OCI-LY7 (cell line): Measurements from ENCODE around the gene ANO9. TPM values are rescaled to one million over a fixed set of nuclear protein-coding genes. Genes with fewer than 3 reads are reported as not detected.
A peak's percentile ranks its signal among the peaks of the same experiment; 100 is the strongest.

Experiments
- BruUV-seq: library from RNA; stranded (reverse); fragments of 400-500 nt; replicated peaks from 2 replicates; lab custom pipeline; 2021; lab: Mats Ljungman, UMichigan
- CTCF ChIA-PET: fragments of 300-600 bp; sonication (Branson Sonifier 250); formaldehyde crosslinking; loops from one replicate; lab custom pipeline; 2022; ENCODE audit warnings: antibody characterized with exemption; ENCODE audit not compliant: unreplicated experiment; lab: Charles Lee
- POLR2A ChIA-PET: fragments of 300-600 bp; sonication (Branson Sonifier 250); formaldehyde crosslinking; loops from one replicate; lab custom pipeline; 2022; ENCODE audit warnings: antibody characterized with exemption; lab: Charles Lee
- DNase-seq: peaks from one replicate; pipeline ENCODE4 v3.0.0-alpha.2; 2015; ENCODE audit warnings: low spot score
- H2AFZ ChIP-seq: fragments of 200-600 bp; sonication (generic), shearing (Covaris generic); 2 replicates; pipeline ENCODE4 v1.6.1; 2014; ENCODE audit warnings: mild to moderate bottlenecking, antibody characterized with exemption, low read length, moderate library complexity
- H3K27ac ChIP-seq: fragments of 200-600 bp; sonication (generic); 2 replicates; pipeline ENCODE4 v1.5.1; 2014; ENCODE audit warnings: mixed run types, low read depth, mild to moderate bottlenecking, moderate library complexity, low read length, inconsistent platforms; ENCODE audit not compliant: poor library complexity, severe bottlenecking
- H3K36me3 ChIP-seq: fragments of 200-600 bp; sonication (generic); 2 replicates; pipeline ENCODE4 v1.6.1; 2014; ENCODE audit warnings: mild to moderate bottlenecking, antibody characterized with exemption, low read length, moderate library complexity, mixed read lengths; ENCODE audit not compliant: insufficient read depth
- H3K4me1 ChIP-seq: fragments of 200-600 bp; sonication (generic); 2 replicates; pipeline ENCODE4 v1.5.1; 2014; ENCODE audit warnings: mild to moderate bottlenecking, low read length; ENCODE audit not compliant: insufficient read depth, poor library complexity, severe bottlenecking
- H3K4me2 ChIP-seq: fragments of 200-600 bp; sonication (generic); 2 replicates; pipeline ENCODE4 v1.6.1; 2014; ENCODE audit warnings: mild to moderate bottlenecking, low read length
- H3K4me3 ChIP-seq: fragments of 200-600 bp; sonication (generic); 2 replicates; pipeline ENCODE4 v1.5.1; 2014; ENCODE audit warnings: mild to moderate bottlenecking, low read depth, low read length; ENCODE audit not compliant: poor library complexity, severe bottlenecking
- H3K79me2 ChIP-seq: fragments of 200-600 bp; sonication (generic); 2 replicates; pipeline ENCODE4 v1.6.1; 2016; ENCODE audit warnings: low read depth, mild to moderate bottlenecking, low read length, moderate library complexity, mixed read lengths; ENCODE audit not compliant: insufficient read depth
- H3K9me2 ChIP-seq: fragments of 200-600 bp; sonication (generic); 2 replicates; pipeline ENCODE4 v1.6.1; 2016; ENCODE audit warnings: mild to moderate bottlenecking, low read length, mixed read lengths; ENCODE audit not compliant: insufficient read depth
- H3K9me3 ChIP-seq: fragments of 200-600 bp; sonication (generic); 2 replicates; pipeline ENCODE4 v1.6.1; 2014; ENCODE audit warnings: mild to moderate bottlenecking, mixed run types, low read length, mixed read lengths
- H4K20me1 ChIP-seq: fragments of 200-600 bp; sonication (generic); 2 replicates; pipeline ENCODE4 v1.6.1; 2014; ENCODE audit warnings: mild to moderate bottlenecking, antibody characterized with exemption, low read length, moderate library complexity, mixed read lengths; ENCODE audit not compliant: insufficient read depth
- EZH2phosphoT487 ChIP-seq: fragments of 200-600 bp; sonication (generic); IDR thresholded peaks from 2 replicates; pipeline ENCODE4 v1.6.1; 2018; ENCODE audit warnings: low read depth, borderline replicate concordance, mild to moderate bottlenecking, mixed run types, antibody characterized with exemption, low read length, moderate library complexity, mixed read lengths
- intact Hi-C: fragments of 100-400 bp; cut with micrococcal nuclease; formaldehyde crosslinking; loops from one replicate; pipeline ENCODE4 v1.10.0; 2022; ENCODE audit not compliant: unreplicated experiment
- total RNA-seq, 2 experiments: library from RNA; depleted of rRNA in 1 of 2; stranded (reverse); fragments of >200 nt in 1 of 2; shearing (Covaris generic) in 1 of 2; gene quantifications; 2 replicates each; pipeline ENCODE4 v1.2.3, GENCODE V29; 2014 to 2022
- TF ChIP-seq, protein P1 (sequence below): fragments of 200-600 bp; sonication (generic); conservative IDR thresholded peaks from 2 replicates; pipeline ENCODE4 v1.5.1; 2014; ENCODE audit warnings: mild to moderate bottlenecking, antibody characterized with exemption, low read length, moderate library complexity, mixed read lengths

ANO9 gene
- total RNA-seq, 2 experiments from 2014 or later = 25.7 to 27.6 TPM

DNA sequence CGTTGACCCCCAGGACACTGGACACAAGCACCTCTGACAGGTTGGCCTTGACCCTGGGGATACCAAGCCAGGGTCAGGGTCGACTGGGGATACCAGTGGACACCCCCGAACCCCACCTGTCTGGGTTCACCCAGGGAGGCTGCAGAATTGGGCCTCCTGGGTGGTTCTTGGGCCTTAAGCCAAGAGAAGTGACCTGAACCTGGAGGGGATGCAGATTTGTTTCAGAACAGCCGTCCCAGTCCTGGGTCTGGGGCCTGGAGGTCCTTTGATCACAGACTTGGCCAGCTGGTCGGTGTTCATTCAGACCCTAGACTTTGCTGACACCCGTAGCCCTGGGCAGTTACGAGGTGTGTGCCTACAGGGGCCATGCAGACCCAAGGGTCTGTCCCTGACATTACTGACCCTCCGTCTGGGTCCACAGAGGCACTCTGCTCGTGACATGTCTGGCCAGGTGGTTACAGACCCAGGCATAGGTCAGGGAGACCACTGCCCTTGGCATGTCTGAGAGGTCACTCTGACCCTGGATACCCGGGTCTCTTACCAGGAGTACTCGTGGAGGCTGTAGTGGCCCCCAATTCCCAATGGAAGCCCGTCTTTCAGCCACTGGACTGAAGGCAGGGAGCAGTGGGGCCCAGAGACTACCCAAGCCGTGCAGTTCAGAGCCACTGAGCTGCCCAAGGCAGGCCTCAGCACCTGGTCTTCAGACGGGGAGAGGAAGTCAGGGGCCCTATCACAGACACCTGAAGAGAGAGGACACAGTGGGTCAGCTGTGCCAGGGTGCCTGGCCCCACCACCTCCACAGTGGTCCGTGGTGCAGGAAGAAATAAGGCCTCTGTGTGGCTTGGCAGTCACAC is 33.4 kb downstream of the ANO9 start:
- H3K9me2 ChIP-seq = no peaks in the 10 kb centered on the region
- H3K4me1 ChIP-seq = peaks cover 11% of the 10 kb centered on the region
- H3K4me3 ChIP-seq = no peak overlapping the region
- intact Hi-C loops = loop anchor here (5.0 kb wide), 1 partner anchor 99 kb away; the partner anchor contains the start of gene RNH1
- no peaks in the 10 kb centered on the region for H3K36me3 ChIP-seq
- H4K20me1 ChIP-seq = no peaks in the 10 kb centered on the region
- H3K79me2 ChIP-seq = no peaks in the 10 kb centered on the region
- no peak for DNase-seq
- H2AFZ ChIP-seq = no peak overlapping the region
- no peaks in the 10 kb centered on the region for H3K9me3 ChIP-seq
- BruUV-seq = no TSS peak
- H3K4me2 ChIP-seq = no peak overlapping the region
- CTCF ChIA-PET = interaction anchor here (1.4 kb wide), 1 partner anchor 39 kb away, joined by 5 read pairs; no protein-coding TSS in a partner anchor
- TF ChIP-seq EZH2phosphoT487 = no peak
- TF ChIP-seq, protein P1, sequence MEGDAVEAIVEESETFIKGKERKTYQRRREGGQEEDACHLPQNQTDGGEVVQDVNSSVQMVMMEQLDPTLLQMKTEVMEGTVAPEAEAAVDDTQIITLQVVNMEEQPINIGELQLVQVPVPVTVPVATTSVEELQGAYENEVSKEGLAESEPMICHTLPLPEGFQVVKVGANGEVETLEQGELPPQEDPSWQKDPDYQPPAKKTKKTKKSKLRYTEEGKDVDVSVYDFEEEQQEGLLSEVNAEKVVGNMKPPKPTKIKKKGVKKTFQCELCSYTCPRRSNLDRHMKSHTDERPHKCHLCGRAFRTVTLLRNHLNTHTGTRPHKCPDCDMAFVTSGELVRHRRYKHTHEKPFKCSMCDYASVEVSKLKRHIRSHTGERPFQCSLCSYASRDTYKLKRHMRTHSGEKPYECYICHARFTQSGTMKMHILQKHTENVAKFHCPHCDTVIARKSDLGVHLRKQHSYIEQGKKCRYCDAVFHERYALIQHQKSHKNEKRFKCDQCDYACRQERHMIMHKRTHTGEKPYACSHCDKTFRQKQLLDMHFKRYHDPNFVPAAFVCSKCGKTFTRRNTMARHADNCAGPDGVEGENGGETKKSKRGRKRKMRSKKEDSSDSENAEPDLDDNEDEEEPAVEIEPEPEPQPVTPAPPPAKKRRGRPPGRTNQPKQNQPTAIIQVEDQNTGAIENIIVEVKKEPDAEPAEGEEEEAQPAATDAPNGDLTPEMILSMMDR = no peak
- POLR2A ChIA-PET = no interaction called here
- H3K27ac ChIP-seq = no peak overlapping the region

DNA sequence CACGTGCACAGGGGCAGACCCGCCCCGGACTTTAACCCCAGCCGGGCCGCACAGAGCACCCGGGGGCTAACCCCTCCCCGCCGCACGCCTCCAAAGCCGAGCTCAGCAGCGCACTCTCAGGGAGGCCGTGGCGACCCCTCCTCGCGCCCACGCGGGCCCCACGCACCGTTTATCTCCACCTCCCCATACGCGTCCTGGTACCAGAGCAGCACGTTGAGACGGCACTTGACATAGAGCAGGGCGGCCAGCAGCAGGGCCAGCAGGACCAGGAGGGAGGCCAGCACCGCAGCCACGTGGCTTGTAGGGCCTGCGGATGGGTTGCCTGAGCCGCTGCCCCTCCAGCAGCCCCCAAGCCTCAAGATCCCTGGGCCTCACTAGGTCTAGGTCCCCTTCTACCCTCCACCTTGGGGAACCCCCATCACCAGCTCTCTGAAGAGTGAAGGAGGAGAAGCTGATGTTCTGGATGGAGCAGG is 34.1 kb downstream of the ANO9 start:
- Histone ChIP-seq H2AFZ (no peak overlapping the region), H3K4me3 (no peak overlapping the region), H3K4me2 (peak overlapping the region; percentile 28; the same call in 1 of the 2 replicates), H4K20me1 (no peaks in the 10 kb centered on the region), H3K9me3 (no peaks in the 10 kb centered on the region), H3K79me2 (no peaks in the 10 kb centered on the region), H3K36me3 (no peaks in the 10 kb centered on the region), H3K4me1 (peaks cover 11% of the 10 kb centered on the region), H3K27ac (no peak overlapping the region), H3K9me2 (no peaks in the 10 kb centered on the region)
- ChIA-PET POLR2A (interaction anchor here (0.5 to 1.3 kb wide), 6 partner anchors 20 to 201 kb away, joined by 3 to 10 read pairs (median 6); partner anchors contain the start of genes BET1L, PTDSS2 and RIC8A), CTCF (interaction anchor here (0.7 to 2.0 kb wide), 4 partner anchors 25 to 87 kb away, joined by 3 to 14 read pairs (median 9); partner anchors contain the start of gene PTDSS2)
- intact Hi-C loops = loop anchor here (1.0 to 5.0 kb wide), 2 partner anchors 41 to 100 kb away; partner anchors contain the start of gene RNH1
- BruUV-seq = no TSS peak
- TF ChIP-seq, protein P1 = no peak
- no peak for TF ChIP-seq EZH2phosphoT487
- DNase-seq = no peak
